ENCODE results near the gene LRRK1. TPM values are rescaled to one million over a fixed set of nuclear protein-coding genes. Genes with fewer than 3 reads are reported as not detected.
A peak's percentile ranks its signal among the peaks of the same experiment; 100 is the strongest.

Gene LRRK1
- total RNA-seq, 1 experiment from 2014 or later: 7.0 TPM

GRCh38 chr15:100890051-100890720 lies 29.0 kb upstream of the LRRK1 start:
- DNase-seq (peak; percentile 21), ATAC-seq (peak; percentile 12)
- Histone ChIP-seq H3K27me3 (ENCODE audit: low read length) (no peaks in the 10 kb centered on the region), H3K9me2 (replicated peaks; ENCODE audit: low read length) (no peaks in the 10 kb centered on the region), H3K79me2 (ENCODE audit: low read length) (peaks cover 75% of the 10 kb centered on the region), H3K9me3 (ENCODE audit: low read length) (no peaks in the 10 kb centered on the region), H3K4me2 (ENCODE audit: low read length) (peak overlapping the region; percentile 44), H3K4me3 (ENCODE audit: low read length) (0 out of 2 replicates have a peak overlapping the region, but pooled peaks have one; percentile 18), H3K27ac (ENCODE audit: low read length) (peak overlapping the region; percentile 65), H3F3A (ENCODE audit: low read length, unreplicated experiment) (peaks cover 84% of the 10 kb centered on the region), H3K4me1 (ENCODE audit: insufficient read depth, low read length) (peaks cover 47% of the 10 kb centered on the region), H3K9ac (ENCODE audit: low read length) (0 out of 2 replicates have a peak overlapping the region, but pooled peaks have one; percentile 9), H4K20me1 (ENCODE audit: low read length) (peaks cover 91% of the 10 kb centered on the region), H3K36me3 (ENCODE audit: low read depth, low read length) (peaks cover 94% of the 10 kb centered on the region), H2AFZ (ENCODE audit: low read length) (no peak overlapping the region)
- no TSS peak for BruUV-seq (replicated peaks)
- CTCF ChIA-PET: no interaction called here
- TF ChIP-seq EZH2phosphoT487 (IDR thresholded peaks at IDR 0.05; ENCODE audit: borderline replicate concordance, low read length): no peak
- intact Hi-C loops (cut with micrococcal nuclease): no loop called here
- POLR2A ChIA-PET (ENCODE audit: unreplicated experiment): no interaction called here

GRCh38 chr15:100890850-100891249 lies 28.3 kb upstream of the LRRK1 start:
- Histone ChIP-seq H3K4me2 (ENCODE audit: low read length) (no peak overlapping the region), H3K9me2 (replicated peaks; ENCODE audit: low read length) (no peaks in the 10 kb centered on the region), H3K9me3 (ENCODE audit: low read length) (no peaks in the 10 kb centered on the region), H3K9ac (ENCODE audit: low read length) (no peak overlapping the region), H3K4me3 (ENCODE audit: low read length) (no peak overlapping the region), H3K79me2 (ENCODE audit: low read length) (peaks cover 68% of the 10 kb centered on the region), H3F3A (ENCODE audit: low read length, unreplicated experiment) (peaks cover 83% of the 10 kb centered on the region), H3K4me1 (ENCODE audit: insufficient read depth, low read length) (peaks cover 40% of the 10 kb centered on the region), H3K36me3 (ENCODE audit: low read depth, low read length) (peaks cover 93% of the 10 kb centered on the region), H2AFZ (ENCODE audit: low read length) (no peak overlapping the region), H4K20me1 (ENCODE audit: low read length) (peaks cover 84% of the 10 kb centered on the region), H3K27ac (ENCODE audit: low read length) (peak overlapping the region; percentile 65), H3K27me3 (ENCODE audit: low read length) (no peaks in the 10 kb centered on the region)
- DNase-seq: peak; percentile 16
- no TSS peak for BruUV-seq (replicated peaks)
- ChIA-PET POLR2A (ENCODE audit: unreplicated experiment) (no interaction called here), CTCF (no interaction called here)
- ATAC-seq: peak; percentile 6; the same call in 1 of the 2 replicates
- intact Hi-C loops (cut with micrococcal nuclease): no loop called here
- no peak for TF ChIP-seq CTCF (conservative IDR thresholded peaks at IDR 0.05; ENCODE audit: low read depth, low read length)
- TF ChIP-seq EZH2 (IDR thresholded peaks at IDR 0.05; ENCODE audit: low read length, unreplicated experiment): no peak
- TF ChIP-seq EZH2phosphoT487 (IDR thresholded peaks at IDR 0.05; ENCODE audit: borderline replicate concordance, low read length): no peak

GRCh38 chr15:100891307-100892012 lies 27.7 kb upstream of the LRRK1 start:
- no peaks in the 10 kb centered on the region for H3K27me3 ChIP-seq (ENCODE audit: low read length)
- peaks cover 83% of the 10 kb centered on the region for H3F3A ChIP-seq (ENCODE audit: low read length, unreplicated experiment)
- DNase-seq: peak; percentile 20
- BruUV-seq (replicated peaks): no TSS peak
- no peak overlapping the region for H3K9ac ChIP-seq (ENCODE audit: low read length)
- H3K27ac ChIP-seq (ENCODE audit: low read length): peak overlapping the region; percentile 65
- H3K4me1 ChIP-seq (ENCODE audit: insufficient read depth, low read length): peaks cover 34% of the 10 kb centered on the region
- no peak overlapping the region for H3K4me3 ChIP-seq (ENCODE audit: low read length)
- H4K20me1 ChIP-seq (ENCODE audit: low read length): peaks cover 81% of the 10 kb centered on the region
- H3K79me2 ChIP-seq (ENCODE audit: low read length): peaks cover 67% of the 10 kb centered on the region
- POLR2A ChIA-PET (ENCODE audit: unreplicated experiment): no interaction called here
- TF ChIP-seq EZH2phosphoT487 (IDR thresholded peaks at IDR 0.05; ENCODE audit: borderline replicate concordance, low read length): no peak
- no peaks in the 10 kb centered on the region for H3K9me3 ChIP-seq (ENCODE audit: low read length)
- H2AFZ ChIP-seq (ENCODE audit: low read length): no peak overlapping the region
- no peak for ATAC-seq
- peaks cover 93% of the 10 kb centered on the region for H3K36me3 ChIP-seq (ENCODE audit: low read depth, low read length)
- no peaks in the 10 kb centered on the region for H3K9me2 ChIP-seq (replicated peaks; ENCODE audit: low read length)
- intact Hi-C loops (cut with micrococcal nuclease): no loop called here
- H3K4me2 ChIP-seq (ENCODE audit: low read length): no peak overlapping the region
- CTCF ChIA-PET: no interaction called here
